Panc1 (cell line): ENCODE data around the gene MCAM. TPM values are rescaled to one million over a fixed set of nuclear protein-coding genes. Genes with fewer than 3 reads are reported as not detected.

ENCODE experiments used
- ATAC-seq: fragments of 200-7000 bp; cut with Tn5 transposase; 2 replicates; pipeline ENCODE4 v1.9.1; 2020; ENCODE audit warnings: mild to moderate bottlenecking, moderate library complexity
- Bru-seq: library from RNA; stranded (reverse); fragments of 400-500 nt; gene quantifications from one replicate; lab custom pipeline; 2021; lab: Mats Ljungman, UMichigan
- BruChase-seq, 2 experiments: library from RNA; stranded (reverse); fragments of 400-500 nt; gene quantifications; one replicate each; lab custom pipeline; 2021; lab: Mats Ljungman, UMichigan
- BruUV-seq: library from RNA; stranded (reverse); fragments of 400-500 nt; replicated peaks from 2 replicates; lab custom pipeline; 2021; lab: Mats Ljungman, UMichigan
- CTCF ChIA-PET: fragments of 300-600 bp; sonication (Branson Sonifier 250); formaldehyde crosslinking; loops from one replicate; lab custom pipeline; 2022; ENCODE audit warnings: antibody characterized with exemption; lab: Charles Lee
- POLR2A ChIA-PET: fragments of 300-600 bp; sonication (Branson Sonifier 250); formaldehyde crosslinking; loops from one replicate; lab custom pipeline; 2022; ENCODE audit warnings: antibody characterized with exemption; lab: Charles Lee
- DNase-seq: peaks from one replicate; pipeline ENCODE4 v3.0.0-alpha.2; 2010; ENCODE audit warnings: low read depth, low spot score
- H3K27ac ChIP-seq: 2 replicates; pipeline ENCODE4 v1.5.1; 2011; ENCODE audit warnings: mild to moderate bottlenecking, low read length, inconsistent platforms
- H3K27me3 ChIP-seq: fragments of 200-500 bp; sonication (Bioruptor generic); 2 replicates; pipeline ENCODE4 v1.6.0; 2014; ENCODE audit warnings: low read length, inconsistent platforms; ENCODE audit not compliant: control insufficient read depth, insufficient read depth
- H3K36me3 ChIP-seq: fragments of 200-500 bp; sonication (Bioruptor generic); 2 replicates; pipeline ENCODE4 v1.5.1; 2014; ENCODE audit warnings: inconsistent platforms, mild to moderate bottlenecking, low read length, moderate library complexity; ENCODE audit not compliant: control insufficient read depth, insufficient read depth
- H3K4me1 ChIP-seq: 2 replicates; pipeline ENCODE4 v1.5.1; 2011; ENCODE audit warnings: inconsistent platforms, mild to moderate bottlenecking, low read length, moderate library complexity; ENCODE audit not compliant: control insufficient read depth, insufficient read depth
- H3K4me3 ChIP-seq, 2 experiments: 2 replicates each; pipeline ENCODE4 v1.5.1; 2011 to 2012; ENCODE audit warnings: low read depth in 2 of 2, low read length in 2 of 2, mild to moderate bottlenecking in 2 of 2, inconsistent platforms in 1 of 2, moderate library complexity in 1 of 2
- H3K9me3 ChIP-seq: fragments of 200-500 bp; sonication (Bioruptor generic); 2 replicates; pipeline ENCODE4 v1.5.1; 2014; ENCODE audit warnings: low read depth, mild to moderate bottlenecking, inconsistent platforms, low read length, moderate library complexity; ENCODE audit not compliant: control insufficient read depth, insufficient read depth
- CTCF ChIP-seq: fragments of 450-650 bp; IDR thresholded peaks from 2 replicates; pipeline ENCODE4 v1.5.1; 2017; ENCODE audit warnings: mild to moderate bottlenecking
- POLR2AphosphoS5 ChIP-seq: IDR thresholded peaks from 2 replicates; pipeline ENCODE4 v1.6.1; 2012; ENCODE audit warnings: mild to moderate bottlenecking, low read depth, low read length, moderate library complexity
- REST ChIP-seq, 2 experiments: IDR thresholded peaks; 2 replicates each; pipeline ENCODE4 v1.6.1; 2011 to 2012; ENCODE audit warnings: low read depth in 2 of 2, control low read depth in 1 of 2, low read length in 1 of 2, mild to moderate bottlenecking in 1 of 2, moderate library complexity in 1 of 2; ENCODE audit not compliant: insufficient read depth in 1 of 2
- SIN3A ChIP-seq: IDR thresholded peaks from 2 replicates; pipeline ENCODE4 v1.6.1; 2012; ENCODE audit warnings: low read depth, mild to moderate bottlenecking, low read length, moderate library complexity, borderline replicate concordance; ENCODE audit not compliant: insufficient read depth
- TCF7L2 ChIP-seq: IDR thresholded peaks from 2 replicates; pipeline ENCODE4 v1.6.1; 2011; ENCODE audit warnings: mild to moderate bottlenecking, low read depth, low read length, inconsistent platforms
- in situ Hi-C: cut with HindIII; loops from 2 replicates; pipeline ENCODE4 v1.10.0; 2016; ENCODE audit warnings: low sequenced_read_pairs, low pct_unique_long_range_greater_than_20kb
- intact Hi-C: fragments of 100-400 bp; cut with micrococcal nuclease; formaldehyde crosslinking; loops from one replicate; pipeline ENCODE4 v1.10.0; 2022; ENCODE audit not compliant: unreplicated experiment
- long read RNA-seq: library from polyadenylated mRNA; unstranded; transcript quantifications from one replicate; pipeline ENCODE4 v2.0.0, GENCODE V29; 2021; ENCODE audit not compliant: unreplicated experiment
- polyA plus RNA-seq: library from polyadenylated mRNA; unstranded; fragments of >200 nt; gene quantifications from one replicate; pipeline ENCODE4 v1.2.1, GENCODE V29; 2012; ENCODE audit warnings: missing spikeins; ENCODE audit not compliant: insufficient read length
- total RNA-seq: library from RNA; stranded (reverse); gene quantifications from one replicate; pipeline ENCODE4 v1.2.1, GENCODE V29; 2021; ENCODE audit not compliant: unreplicated experiment

MCAM gene
- 27.2 TPM for total RNA-seq
- polyA plus RNA-seq, result 27.9 TPM
- percentile 57 among the genes with signal in this experiment for Bru-seq, nascent RNA
- BruChase-seq, experiment 1, labeled RNA remaining after a 2-hour chase, result percentile 70 among the genes with signal in this experiment
- BruChase-seq, experiment 2, labeled RNA remaining after a 6-hour chase, result percentile 81 among the genes with signal in this experiment
- long read RNA-seq, transcript MCAM-201 (16 exons, 3,313 nt), result major isoform, 10 of 55 reads
- long read RNA-seq, partial matches to known transcripts, result 11 of 55 reads
- long read RNA-seq, other reads (novel, unspliced or antisense), result 34 of 55 reads

GRCh38 chr11:119316729-119317591 is at the start of gene MCAM:
TSS of gene MCAM (minus strand) at chr11:119317130. CDS start at chr11:119317101, 29 bp downstream.
- CTCF ChIA-PET, result interaction anchor here (0.7 kb wide), 1 partner anchor 157 kb away, joined by 3 read pairs; no protein-coding TSS in a partner anchor
- Histone ChIP-seq H3K4me1 (peaks cover 52% of the 10 kb centered on the region), H3K9me3 (no peaks in the 10 kb centered on the region), H3K4me3 (peak within 1 kb of the TSS; percentile 47 to 62), H3K27ac (peak within 1 kb of the TSS; percentile 40; the same call in 1 of the 2 replicates), H3K27me3 (no peaks in the 10 kb centered on the region), H3K36me3 (no peaks in the 10 kb centered on the region)
- ATAC-seq (peak; percentile 14), DNase-seq (no peak)
- in situ Hi-C loops, result no loop called here
- POLR2A ChIA-PET, result no interaction called here
- no peak for TF ChIP-seq CTCF
- TF ChIP-seq SIN3A, result no peak
- TF ChIP-seq REST (IDR thresholded peaks at IDR 0.05; ENCODE audit: insufficient read depth in 1 of 2, low read depth in 2 of 2, low read length in 1 of 2), result no peak
- no peak for TF ChIP-seq POLR2AphosphoS5
- no peak for TF ChIP-seq TCF7L2
- intact Hi-C loops, result no loop called here
- BruUV-seq, result no TSS peak

GRCh38 chr11:119365071-119365591 is 48.2 kb upstream of the MCAM start:
- Histone ChIP-seq H3K4me1 (peaks cover 30% of the 10 kb centered on the region), H3K27me3 (peaks cover 3% of the 10 kb centered on the region; the same call in 1 of the 2 replicates), H3K9me3 (no peaks in the 10 kb centered on the region), H3K4me3 (no peak overlapping the region), H3K27ac (no peak overlapping the region), H3K36me3 (no peaks in the 10 kb centered on the region)
- ChIA-PET POLR2A (no interaction called here), CTCF (no interaction called here)
- TF ChIP-seq CTCF, result no peak
- TF ChIP-seq POLR2AphosphoS5, result no peak
- TF ChIP-seq SIN3A, result no peak
- no peak for TF ChIP-seq TCF7L2
- TF ChIP-seq REST (IDR thresholded peaks at IDR 0.05; ENCODE audit: insufficient read depth in 1 of 2, low read depth in 2 of 2, low read length in 1 of 2), result no peak
- in situ Hi-C loops, result no loop called here
- ATAC-seq (no peak), DNase-seq (no peak)
- intact Hi-C loops, result no loop called here
- BruUV-seq, result no TSS peak
